LHCN-M2 (cell line): ENCODE measurements around the gene CDH19. TPM values are rescaled to one million over a fixed set of nuclear protein-coding genes. Genes with fewer than 3 reads are reported as not detected.

Experiments used
- DNase-seq: peaks from one replicate; pipeline ENCODE4 v3.0.0-alpha.2; 2012; ENCODE audit warnings: low read depth
- polyA plus RNA-seq: library from polyadenylated mRNA; unstranded; fragments of >200 nt; gene quantifications from one replicate; pipeline ENCODE4 v1.2.1, GENCODE V29; 2012; ENCODE audit warnings: missing spikeins
- total RNA-seq: library from RNA; depleted of rRNA; stranded (reverse); fragments of >200 nt; gene quantifications from 2 replicates; pipeline ENCODE4 v1.2.3, GENCODE V29; 2014; rRNA removed

CDH19 gene, protein sequence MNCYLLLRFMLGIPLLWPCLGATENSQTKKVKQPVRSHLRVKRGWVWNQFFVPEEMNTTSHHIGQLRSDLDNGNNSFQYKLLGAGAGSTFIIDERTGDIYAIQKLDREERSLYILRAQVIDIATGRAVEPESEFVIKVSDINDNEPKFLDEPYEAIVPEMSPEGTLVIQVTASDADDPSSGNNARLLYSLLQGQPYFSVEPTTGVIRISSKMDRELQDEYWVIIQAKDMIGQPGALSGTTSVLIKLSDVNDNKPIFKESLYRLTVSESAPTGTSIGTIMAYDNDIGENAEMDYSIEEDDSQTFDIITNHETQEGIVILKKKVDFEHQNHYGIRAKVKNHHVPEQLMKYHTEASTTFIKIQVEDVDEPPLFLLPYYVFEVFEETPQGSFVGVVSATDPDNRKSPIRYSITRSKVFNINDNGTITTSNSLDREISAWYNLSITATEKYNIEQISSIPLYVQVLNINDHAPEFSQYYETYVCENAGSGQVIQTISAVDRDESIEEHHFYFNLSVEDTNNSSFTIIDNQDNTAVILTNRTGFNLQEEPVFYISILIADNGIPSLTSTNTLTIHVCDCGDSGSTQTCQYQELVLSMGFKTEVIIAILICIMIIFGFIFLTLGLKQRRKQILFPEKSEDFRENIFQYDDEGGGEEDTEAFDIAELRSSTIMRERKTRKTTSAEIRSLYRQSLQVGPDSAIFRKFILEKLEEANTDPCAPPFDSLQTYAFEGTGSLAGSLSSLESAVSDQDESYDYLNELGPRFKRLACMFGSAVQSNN
- not detected in 2 replicates for total RNA-seq
- polyA plus RNA-seq: not detected

DNA sequence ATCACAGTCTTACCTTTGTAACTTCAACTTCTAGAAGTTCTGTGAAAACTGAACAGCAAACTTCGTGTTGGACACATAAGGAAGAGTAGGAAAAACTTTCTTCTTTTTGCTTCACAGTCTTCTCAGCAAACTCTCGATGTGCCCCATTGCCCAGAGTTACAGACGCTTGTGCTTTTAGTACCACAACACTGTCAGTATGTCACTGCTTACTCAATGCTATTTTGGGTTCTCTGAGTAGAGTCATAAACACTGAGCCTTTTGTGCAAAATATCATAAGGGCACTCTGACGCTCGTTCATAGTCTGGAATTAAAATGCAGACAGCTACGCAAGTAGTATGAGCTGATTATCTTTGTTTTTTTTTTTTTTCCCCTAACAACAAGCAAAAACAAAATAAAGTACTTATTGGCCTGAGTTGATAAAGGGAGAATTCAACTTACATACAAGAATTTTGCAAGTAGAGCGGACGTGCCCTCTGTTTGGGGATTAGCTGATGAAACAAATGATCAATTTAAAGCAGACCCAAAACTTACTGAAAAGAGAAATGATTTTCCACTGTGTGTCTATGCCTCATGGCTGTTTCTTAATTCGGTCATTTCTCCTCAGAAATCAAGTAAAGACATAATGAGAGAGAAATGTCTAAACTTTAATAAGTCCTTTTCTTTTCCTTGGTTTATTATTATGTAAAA lies at the start of gene CDH19:
CDH19 (minus strand) TSS at position 150 of the 687 bp plus-strand sequence. CDS start 31,886 bp downstream, outside the sequence.
- no peak for DNase-seq

DNA sequence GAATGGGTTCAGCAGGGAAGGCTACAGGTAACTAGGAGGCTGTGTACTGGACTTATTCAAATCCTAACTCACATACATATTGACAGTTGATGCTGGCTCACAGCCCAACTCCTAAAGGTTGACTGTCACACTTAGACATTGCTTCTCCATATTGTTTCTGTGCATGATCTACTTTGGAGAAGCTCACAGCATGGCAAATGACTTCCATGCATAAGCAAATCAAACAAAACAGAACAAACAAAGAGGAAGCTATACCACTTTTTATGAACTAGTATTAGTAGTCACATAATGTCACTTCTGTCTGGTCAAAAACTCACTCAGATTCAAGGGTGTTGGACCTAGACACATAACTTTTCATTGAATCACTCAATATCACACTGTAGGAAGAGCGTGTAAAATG lies 43.8 kb upstream of the CDH19 start:
- no peak for DNase-seq

DNA sequence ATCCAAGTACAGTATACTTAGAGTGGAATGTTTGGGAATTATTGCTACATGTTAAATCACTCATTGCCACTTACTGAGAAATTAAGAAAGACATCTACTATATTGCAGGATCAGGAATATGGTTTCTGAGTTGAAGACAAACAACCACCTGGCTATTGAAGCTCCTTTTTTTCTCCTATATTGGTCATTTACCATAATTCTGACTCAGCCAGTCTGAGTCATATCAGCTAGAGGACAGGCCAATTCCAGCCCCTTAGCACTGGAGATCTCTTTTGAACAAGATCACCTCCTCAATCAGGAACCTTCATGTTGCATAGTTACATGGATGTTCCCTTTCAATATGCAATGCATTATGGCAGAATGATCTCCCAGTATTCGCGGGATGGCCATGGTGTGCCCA lies 42.7 kb upstream of the CDH19 start:
- no peak for DNase-seq

DNA sequence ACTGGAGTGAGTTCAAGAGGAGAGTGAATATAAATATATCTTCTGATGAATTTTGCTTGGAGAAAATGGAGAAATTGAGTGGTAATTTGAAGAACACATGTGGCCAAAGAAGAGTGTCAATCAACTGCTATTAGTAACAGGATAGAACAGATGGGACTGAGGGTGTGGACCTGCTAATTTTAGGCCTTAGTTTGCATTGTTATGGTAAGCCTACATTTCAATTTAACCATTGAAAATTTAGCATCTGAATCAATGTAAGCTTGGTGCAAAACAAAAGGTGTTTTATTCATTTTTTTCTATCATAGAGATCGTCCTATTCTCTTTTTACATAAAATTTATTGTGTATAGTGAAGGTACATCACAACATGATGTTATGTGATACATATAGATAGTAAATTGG lies 42.1 kb upstream of the CDH19 start:
- no peak for DNase-seq

DNA sequence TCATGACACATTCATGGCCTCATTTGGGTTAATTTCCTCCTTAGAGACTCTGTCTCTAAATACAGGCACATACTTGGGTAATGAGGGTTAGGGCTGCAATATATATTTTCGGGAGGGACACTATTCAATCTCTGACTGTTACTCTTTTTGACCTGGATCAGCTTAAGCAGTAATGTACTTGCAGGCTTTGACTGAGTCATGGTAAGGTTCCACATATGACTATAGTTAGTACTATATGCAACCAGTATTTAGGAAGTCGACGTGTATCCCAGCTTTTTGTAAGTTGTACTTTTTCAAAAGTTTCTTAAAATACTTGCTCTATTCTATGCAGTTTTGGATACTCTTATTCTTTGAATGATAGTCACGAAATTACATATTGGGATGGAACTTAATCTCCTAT lies 37.2 kb upstream of the CDH19 start:
- DNase-seq: no peak

DNA sequence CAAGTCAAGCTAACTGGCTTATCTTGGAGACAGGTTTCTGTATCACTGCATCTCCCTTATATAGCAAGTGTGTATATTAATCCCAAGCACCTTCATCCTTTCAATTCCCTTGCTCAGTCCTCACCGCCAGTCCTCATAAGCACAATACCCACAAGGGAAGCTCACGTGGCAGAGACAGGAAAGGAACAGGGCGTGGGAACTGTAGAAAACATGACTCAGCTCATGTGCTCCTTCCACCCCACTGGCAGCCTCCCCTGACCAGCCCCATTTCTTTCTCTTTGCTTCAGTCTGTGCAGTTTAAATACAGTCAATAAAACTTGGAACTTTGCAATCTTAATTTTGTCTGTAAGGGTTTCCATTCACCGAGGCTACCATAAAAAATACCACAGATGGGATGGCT lies 36.5 kb upstream of the CDH19 start:
- DNase-seq: no peak

DNA sequence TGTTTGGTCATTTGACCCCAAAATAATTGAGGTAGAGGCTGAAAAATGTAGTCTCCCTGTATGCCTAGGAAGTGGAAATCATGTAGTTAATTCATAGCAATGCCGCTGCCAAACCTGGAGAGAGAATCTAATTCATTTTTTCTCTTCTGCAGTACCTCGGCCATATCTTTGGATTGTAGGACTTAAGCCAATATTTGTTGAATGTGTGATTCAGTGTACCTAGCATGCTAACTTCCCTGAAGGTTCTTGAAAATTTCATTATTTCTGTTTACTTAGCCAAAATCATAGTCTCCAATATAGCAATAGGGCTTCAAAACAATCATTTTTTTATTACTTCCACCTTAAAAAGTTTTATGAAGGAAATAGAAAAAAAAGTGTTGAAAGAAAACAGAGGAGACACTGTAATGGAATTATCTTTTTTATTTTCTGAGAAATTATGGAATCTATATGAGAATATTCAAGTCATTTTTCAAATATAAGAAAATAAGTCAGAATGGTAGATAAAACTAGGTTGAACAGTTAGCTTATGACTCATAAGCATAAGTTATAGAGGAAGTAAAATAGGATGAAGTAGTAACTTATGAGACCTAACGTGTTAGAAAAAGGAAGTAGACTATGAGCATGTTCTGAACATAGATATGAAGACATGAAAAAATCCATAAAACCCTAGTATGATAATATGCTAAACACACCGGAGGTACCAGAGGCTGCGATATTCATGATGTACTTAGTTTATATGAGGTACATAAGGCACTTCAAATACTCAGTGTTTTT lies 35.2 kb upstream of the CDH19 start:
- DNase-seq: no peak

DNA sequence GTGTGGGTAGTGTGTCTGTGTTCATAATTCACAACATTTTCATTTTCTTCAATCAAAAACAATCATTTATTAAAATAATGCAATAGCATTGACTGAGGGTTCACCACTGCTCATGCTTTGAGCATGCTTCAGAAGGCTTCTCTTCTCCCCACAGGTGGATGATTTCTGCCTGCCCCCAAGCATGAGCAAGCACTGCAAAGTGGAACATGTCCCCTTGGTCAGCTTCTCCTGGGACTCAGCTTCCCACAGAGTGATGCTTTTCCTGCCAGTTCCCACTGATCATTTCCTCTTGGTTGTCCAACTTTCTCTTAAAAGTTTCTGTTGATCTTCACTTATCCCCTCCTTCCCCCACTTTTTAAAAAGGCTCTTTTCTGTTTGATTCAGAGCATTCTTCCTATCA lies 31.5 kb upstream of the CDH19 start:
- DNase-seq: no peak

DNA sequence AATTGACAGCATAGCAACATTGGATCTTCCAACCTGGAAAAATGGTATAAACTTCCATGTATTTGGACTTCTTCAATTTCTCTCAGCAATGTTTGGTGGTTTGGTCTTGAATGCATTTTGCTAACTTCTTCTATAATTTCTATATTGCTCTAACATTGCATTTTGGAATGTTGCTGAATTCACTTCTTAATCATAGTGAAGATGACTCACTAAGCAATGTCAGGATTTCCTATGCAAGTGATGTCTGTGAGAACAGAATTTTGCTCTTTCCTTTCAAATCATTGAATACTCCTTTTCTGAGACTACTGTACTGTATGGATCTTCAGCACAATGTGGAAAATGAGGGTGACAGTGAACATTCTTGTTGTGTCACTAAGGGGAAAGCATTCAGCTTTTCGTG lies 28.9 kb upstream of the CDH19 start:
- no peak for DNase-seq

DNA sequence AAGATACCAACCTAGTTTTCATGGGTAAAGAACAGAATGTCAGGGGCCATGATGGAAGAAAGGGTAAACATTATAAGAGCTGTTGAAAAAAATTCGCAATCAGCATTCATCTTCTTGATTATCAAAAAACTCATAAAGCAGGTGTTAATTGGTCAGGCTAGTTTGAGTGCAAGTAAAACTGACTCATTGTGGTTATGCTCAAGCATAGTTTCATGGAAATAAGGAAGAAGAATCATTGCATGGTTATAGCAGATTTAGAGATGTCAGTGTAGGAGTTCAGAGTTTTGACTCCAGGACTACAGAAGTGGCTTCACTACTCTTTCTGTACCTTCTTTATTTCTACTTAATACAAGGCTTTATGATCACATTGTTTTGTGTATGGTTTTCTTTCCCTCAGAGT lies 26.9 kb upstream of the CDH19 start:
- DNase-seq: no peak

DNA sequence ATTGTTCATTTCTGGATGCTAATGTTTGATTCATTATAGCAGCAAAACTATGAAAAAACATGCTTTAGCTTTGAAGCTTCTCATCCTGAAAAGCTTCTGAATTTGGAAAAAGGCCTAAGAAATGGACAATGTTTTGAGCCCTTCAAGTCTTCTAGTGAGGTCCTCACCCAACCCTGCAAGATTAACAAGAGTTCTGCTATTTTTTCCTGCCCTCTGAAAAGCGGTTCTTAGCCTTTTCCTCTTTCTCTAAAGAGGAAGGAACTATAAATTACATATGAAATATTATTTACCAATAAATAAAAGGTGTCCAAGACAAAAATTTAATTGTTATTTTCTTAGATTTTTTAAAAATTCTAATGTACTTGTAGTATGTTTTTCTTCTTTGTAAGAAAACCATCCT lies 19.9 kb upstream of the CDH19 start:
- no peak for DNase-seq

DNA sequence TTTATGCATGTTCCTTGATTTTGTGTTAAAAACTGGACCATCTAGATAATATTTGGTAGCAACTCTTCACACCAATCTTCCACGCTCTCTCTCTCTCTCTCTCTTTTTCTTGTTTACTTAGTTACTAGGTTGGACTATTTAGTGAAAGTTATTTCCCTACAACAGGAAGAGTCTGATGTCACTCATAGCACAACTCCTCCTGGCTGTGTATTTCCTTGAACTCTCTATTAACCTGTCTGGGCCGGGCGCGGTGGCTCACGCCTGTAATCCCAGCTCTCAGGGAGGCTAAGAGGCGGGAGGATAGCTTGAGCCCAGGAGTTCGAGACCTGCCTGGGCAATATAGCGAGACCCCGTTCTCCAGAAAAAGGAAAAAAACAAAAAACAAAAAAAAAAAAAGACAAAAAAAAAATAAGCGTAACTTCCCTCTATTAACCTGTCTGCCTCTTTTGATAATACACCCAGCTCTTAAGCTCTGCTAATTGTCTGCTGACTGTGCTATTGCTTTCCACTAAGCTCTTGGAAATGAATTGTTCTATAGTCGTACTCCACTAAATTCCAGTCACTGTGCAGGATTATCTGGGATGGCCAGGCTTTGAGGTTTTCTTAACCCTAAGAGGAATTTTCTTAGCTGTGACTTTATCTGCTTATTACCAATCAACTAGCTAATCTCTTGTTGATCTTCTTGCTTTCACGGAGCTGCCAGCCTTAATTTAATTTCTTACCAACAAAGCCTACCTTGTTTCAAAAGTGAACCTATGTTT lies 18.1 kb upstream of the CDH19 start:
- no peak for DNase-seq

DNA sequence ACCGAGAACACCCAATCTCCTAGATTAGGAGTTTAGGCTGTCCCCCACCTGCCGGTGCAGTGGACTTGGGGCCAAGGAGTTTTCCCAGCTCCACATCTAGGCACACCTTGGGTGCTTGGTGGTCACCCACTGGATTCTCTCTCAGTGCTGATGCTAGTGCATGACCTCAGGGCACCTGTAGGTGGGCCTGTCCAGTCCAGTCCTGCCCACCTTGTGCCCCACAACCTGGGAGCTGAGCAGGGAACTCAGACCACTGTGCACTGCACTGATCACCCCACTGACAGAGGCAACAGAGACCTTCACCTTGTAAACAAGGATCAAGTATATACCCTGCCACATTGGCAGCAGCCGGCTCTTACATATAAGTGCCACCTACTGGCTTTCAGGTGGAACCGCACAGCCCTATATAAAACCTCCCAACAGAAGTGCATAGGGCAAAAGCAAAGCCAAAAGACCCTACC lies 12.7 kb upstream of the CDH19 start:
- no peak for DNase-seq

DNA sequence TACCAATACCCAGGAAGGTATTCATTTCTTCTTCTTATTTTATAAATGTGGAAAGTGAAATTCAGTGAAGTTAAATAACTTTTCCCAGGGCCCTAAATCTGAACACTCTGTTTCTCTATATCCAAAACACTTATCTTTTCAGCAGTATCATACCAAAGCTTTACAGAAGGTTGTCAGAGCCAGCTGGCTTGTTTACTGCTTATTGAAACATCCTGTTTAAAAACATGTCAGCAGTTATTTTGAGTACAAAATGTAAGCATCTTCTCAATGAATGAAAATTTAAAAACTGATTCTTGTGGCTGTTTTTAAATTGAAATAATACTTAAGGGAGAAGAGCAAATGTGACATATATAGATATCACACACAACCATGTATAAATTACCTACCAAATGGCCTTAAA lies 11.3 kb upstream of the CDH19 start:
- DNase-seq: no peak

DNA sequence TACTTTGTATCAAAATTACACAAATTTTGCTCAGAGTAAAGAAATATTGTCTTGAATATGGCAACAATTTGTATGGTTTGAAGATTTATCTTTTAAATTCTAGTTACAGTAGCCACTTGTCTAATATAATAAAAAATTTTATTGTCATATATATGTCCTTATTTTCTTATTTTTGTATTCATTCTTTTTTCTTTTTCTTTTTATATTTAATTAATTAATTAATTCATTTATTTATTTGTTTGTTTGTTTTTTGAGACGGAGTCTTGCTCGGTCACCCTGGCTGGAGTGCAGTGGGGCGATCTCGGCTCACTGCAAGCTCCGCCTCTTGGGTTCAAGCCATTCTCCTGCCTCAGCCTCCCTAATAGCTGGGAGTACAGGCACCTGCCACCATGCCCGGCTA lies 3.7 kb upstream of the CDH19 start:
- no peak for DNase-seq

DNA sequence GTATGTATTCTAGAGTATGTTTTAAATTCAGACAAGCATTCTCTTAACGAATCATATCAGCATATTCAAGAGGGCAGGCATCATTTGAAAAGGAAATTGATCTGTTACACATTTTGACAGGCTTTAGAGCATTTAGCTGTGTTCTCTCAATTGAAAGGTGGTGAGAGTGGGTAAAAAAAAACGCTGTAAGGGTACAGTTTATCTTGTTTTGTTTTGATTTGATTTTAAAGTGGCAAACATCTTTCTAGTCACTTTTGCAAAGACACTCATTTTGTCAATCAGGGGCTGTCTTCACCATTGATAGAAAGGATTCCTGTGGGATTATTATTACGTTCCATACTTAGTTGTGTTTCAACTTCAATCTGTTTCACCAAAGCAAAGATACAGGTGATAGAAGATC lies 2.2 kb downstream of the CDH19 start:
- no peak for DNase-seq

DNA sequence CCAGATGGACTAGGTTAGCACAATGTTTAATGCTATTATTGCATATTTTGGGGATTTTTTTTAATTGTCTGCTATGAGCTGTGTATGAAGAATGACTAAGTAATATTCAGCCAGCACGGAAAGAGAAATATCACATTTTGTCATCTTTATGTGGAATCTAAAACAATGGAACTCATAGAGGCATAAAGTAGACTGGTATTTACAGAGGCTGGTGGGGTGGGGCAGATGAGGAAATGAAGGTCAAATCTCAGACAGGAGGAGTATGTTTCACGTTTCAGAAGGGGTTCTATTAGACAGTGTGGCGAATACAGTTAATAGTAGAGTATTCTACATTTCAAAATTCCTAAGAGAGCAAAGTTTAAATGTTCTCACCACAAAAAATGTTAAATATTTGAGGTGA lies 4.7 kb downstream of the CDH19 start:
- no peak for DNase-seq

DNA sequence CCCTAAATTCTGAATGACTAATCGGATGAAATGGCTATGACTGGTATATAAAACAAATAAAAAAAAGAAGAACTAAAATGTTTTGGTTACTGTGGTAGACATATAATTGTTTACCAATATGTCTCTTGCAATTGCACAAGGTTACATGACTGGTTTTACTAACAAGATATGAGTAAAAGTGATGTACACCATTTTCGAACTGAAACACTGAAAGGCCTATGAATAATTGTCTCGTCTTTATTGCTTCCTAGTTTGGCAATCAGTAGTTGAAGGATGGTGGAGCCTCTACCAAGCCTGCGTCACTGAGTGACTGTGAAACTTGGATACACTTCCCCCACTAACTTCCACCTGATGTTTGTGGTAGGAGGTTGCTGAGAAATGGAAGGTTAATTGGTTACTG lies 16.5 kb downstream of the CDH19 start:
- no peak for DNase-seq

DNA sequence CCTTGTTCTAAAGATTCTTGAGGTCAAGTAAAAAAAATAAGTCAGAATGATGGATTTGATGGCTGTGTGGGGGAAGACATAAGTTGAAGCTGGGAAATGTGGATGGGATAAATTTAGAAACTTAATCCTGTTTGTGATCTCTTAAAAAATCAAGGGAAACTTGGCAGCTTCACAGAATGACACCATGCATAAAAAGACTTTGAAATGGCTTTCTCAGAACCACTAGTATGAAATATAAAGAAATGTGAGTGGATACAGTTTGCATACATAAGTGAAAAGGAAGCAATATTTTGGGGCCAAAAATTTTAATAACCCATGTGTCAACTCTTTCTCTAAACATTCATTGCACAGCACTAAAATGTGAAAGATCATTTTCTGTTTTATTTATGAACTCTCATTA lies 21.7 kb downstream of the CDH19 start:
- DNase-seq: no peak

DNA sequence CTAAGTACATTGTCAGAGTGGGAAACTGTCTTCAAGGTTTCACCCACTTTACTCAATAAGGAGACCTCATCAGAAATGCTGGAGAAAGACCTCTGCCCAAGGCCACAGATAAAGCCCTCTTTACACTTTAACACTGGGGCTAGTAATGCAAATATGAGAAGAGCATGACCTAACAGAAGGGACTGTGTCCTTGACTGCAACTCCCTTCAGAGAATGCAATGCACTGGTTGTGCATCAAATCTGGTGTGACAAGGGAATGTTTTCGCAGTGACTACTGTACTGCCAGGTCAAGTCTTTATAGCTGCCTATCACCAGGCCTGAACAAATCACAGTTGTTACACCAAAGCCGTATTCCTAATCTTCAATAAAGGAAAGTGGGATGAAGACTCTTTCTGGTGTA lies 28.6 kb downstream of the CDH19 start:
- no peak for DNase-seq

DNA sequence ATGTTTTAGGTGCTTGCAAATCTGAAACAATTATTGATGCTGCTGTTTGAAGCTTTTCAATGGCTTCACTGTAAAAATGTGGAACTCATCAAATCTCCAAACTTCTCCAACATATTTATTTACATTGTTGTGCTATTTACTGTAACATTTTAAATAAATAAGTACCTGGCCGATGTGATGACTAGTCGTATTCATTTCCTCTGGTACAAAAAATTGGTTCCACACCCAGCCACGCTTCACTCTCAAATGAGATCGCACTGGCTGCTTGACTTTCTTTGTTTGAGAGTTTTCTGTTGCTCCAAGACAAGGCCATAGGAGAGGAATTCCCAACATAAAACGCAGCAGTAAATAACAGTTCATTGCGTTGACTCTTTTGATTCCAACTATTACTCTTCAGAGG lies 32.0 kb downstream of the CDH19 start:
- DNase-seq: no peak
